HUES64 (cell line): ENCODE measurements around the gene RANBP2.

Experiments
- H3K27ac ChIP-seq: 2 replicates; pipeline ENCODE4 v1.7.0; 2013; ENCODE audit warnings: low read depth, low read length, inconsistent platforms
- H3K27me3 ChIP-seq: 2 replicates; pipeline ENCODE4 v1.6.1; 2013; ENCODE audit warnings: mild to moderate bottlenecking, low read length; ENCODE audit not compliant: insufficient read depth
- H3K36me3 ChIP-seq: 2 replicates; pipeline ENCODE4 v1.6.1; 2013; ENCODE audit warnings: mild to moderate bottlenecking, low read length; ENCODE audit not compliant: insufficient read depth
- H3K4me1 ChIP-seq: 2 replicates; pipeline ENCODE4 v1.6.1; 2013; ENCODE audit warnings: mild to moderate bottlenecking, low read length, moderate library complexity; ENCODE audit not compliant: insufficient read depth
- H3K4me3 ChIP-seq: 2 replicates; pipeline ENCODE4 v1.5.1; 2013; ENCODE audit warnings: mild to moderate bottlenecking, low read length, moderate library complexity
- H3K9ac ChIP-seq: 2 replicates; pipeline ENCODE4 v1.6.1; 2013; ENCODE audit warnings: mild to moderate bottlenecking, low read depth, low read length
- H3K9me3 ChIP-seq: 2 replicates; pipeline ENCODE4 v1.6.1; 2013; ENCODE audit warnings: low read depth, low read length; ENCODE audit not compliant: insufficient read depth
- WGBS: fragments of 150-250, 120-280 bp; methylation state at CpG from one replicate; pipeline ENCODE4 v1.1.7; 2013; ENCODE audit warnings: missing lambda C conversion rate; 5-methylcytosine and 5-hydroxymethylcytosine counted together

The RANBP2 gene

DNA sequence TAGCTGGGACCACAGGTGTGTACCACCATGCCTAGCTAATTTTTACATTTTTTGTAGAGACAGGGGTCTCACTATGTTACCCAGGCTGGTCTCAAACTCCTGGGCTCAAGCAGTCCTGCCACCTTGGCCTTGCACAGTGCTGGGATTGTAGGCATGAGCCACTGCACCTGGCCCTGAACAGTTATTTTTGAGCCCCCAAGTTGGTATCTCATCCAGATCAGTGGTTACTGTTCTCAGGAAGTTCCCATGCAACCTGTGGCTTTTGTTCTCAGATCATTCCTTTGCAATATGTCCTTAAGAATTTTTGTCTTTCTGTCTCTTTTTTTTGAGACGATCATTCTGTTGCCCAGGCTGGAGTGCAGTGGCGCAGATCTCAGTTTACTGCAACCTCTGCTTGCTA is 59.6 kb downstream of the RANBP2 start:
- no peaks in the 10 kb centered on the region for H3K27me3 ChIP-seq
- no peak overlapping the region for H3K27ac ChIP-seq
- no peak overlapping the region for H3K4me3 ChIP-seq
- H3K4me1 ChIP-seq: no peaks in the 10 kb centered on the region
- H3K9ac ChIP-seq: no peak overlapping the region
- no peaks in the 10 kb centered on the region for H3K9me3 ChIP-seq
- H3K36me3 ChIP-seq: peaks cover 93% of the 10 kb centered on the region
- WGBS: 95% methylated on average over 2 of the region's 2 CpGs

DNA sequence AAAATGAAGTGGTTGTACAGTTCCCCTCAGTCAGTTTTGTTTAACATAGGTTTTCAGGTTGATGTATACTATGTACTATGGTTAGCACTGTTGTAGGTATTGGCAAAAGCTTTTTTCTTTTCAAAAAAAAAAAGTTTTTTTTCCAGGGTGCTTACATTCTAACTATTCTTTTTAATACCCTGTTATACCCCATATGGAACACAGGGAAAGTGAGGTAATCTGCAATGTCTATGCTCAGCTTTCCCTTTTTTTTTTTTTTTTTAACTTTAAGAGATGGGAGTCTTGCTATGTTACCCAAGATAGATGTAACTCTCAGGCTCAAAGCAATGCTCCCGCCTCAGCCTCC is 66.7 kb downstream of the RANBP2 start:
- Histone ChIP-seq H3K4me3 (peak overlapping the region; percentile 87), H3K27ac (peak overlapping the region; percentile 93; the same call in 1 of the 2 replicates), H3K4me1 (peaks cover 9% of the 10 kb centered on the region; the same call in 1 of the 2 replicates), H3K9me3 (no peaks in the 10 kb centered on the region), H3K27me3 (no peaks in the 10 kb centered on the region), H3K9ac (peak overlapping the region; percentile 70), H3K36me3 (peaks cover 67% of the 10 kb centered on the region)
- 0% methylated on average over 1 of the region's 1 CpG for WGBS

- H3K4me1 ChIP-seq: peaks cover 9% of the 10 kb centered on the region; the same call in 1 of the 2 replicates
- H3K27ac ChIP-seq: peak within 1 kb of the TSS; percentile 93
- H3K36me3 ChIP-seq: peaks cover 67% of the 10 kb centered on the region
- H3K27me3 ChIP-seq: no peaks in the 10 kb centered on the region
- peak within 1 kb of the TSS; percentile 87 for H3K4me3 ChIP-seq
- H3K9me3 ChIP-seq: no peaks in the 10 kb centered on the region
- H3K9ac ChIP-seq: peak within 1 kb of the TSS; percentile 96
- whole genome bisulfite sequencing: under 1% methylated on average over 78 of the region's 78 CpGs
Observed at GRCh38 chr2:108786354-108787215, 67.3 kb downstream of the RANBP2 start, which contains the start of gene CCDC138. Gene CCDC138 (plus strand): TSS chr2:108786771. CDS start chr2:108786823, 52 bp downstream.

GRCh38 chr2:108787216-108787541 is 67.9 kb downstream of the RANBP2 start:
- under 1% methylated on average over 5 of the region's 6 CpGs for WGBS
- Histone ChIP-seq H3K9me3 (no peaks in the 10 kb centered on the region), H3K27me3 (no peaks in the 10 kb centered on the region), H3K4me3 (peak overlapping the region; percentile 87), H3K9ac (peak overlapping the region; percentile 96), H3K27ac (peak overlapping the region; percentile 93), H3K4me1 (peaks cover 9% of the 10 kb centered on the region; the same call in 1 of the 2 replicates), H3K36me3 (peaks cover 67% of the 10 kb centered on the region)

- H3K9me3 ChIP-seq: peaks cover 4% of the 10 kb centered on the region
- H3K4me3 ChIP-seq: no peak overlapping the region
- H3K27ac ChIP-seq: no peak overlapping the region
- no peaks in the 10 kb centered on the region for H3K27me3 ChIP-seq
- H3K36me3 ChIP-seq: peaks cover 74% of the 10 kb centered on the region
- H3K9ac ChIP-seq: no peak overlapping the region
- no peaks in the 10 kb centered on the region for H3K4me1 ChIP-seq
- WGBS: 97% methylated on average over 7 of the region's 7 CpGs
Observed at GRCh38 chr2:108803045-108803736, 83.9 kb downstream of the RANBP2 start.

- peaks cover 74% of the 10 kb centered on the region for H3K36me3 ChIP-seq
- peaks cover 21% of the 10 kb centered on the region for H3K9me3 ChIP-seq
- no peak overlapping the region for H3K9ac ChIP-seq
- H3K4me1 ChIP-seq: no peaks in the 10 kb centered on the region
- H3K27me3 ChIP-seq: no peaks in the 10 kb centered on the region
- no peak overlapping the region for H3K4me3 ChIP-seq
- WGBS: no CpG with 5 or more reads among the region's 1 CpG
- H3K27ac ChIP-seq: no peak overlapping the region
Observed at GRCh38 chr2:108805032-108805431, 85.8 kb downstream of the RANBP2 start.

- no peak overlapping the region for H3K27ac ChIP-seq
- 97% methylated on average over 1 of the region's 1 CpG for WGBS
- H3K4me3 ChIP-seq: no peak overlapping the region
- H3K4me1 ChIP-seq: no peaks in the 10 kb centered on the region
- H3K27me3 ChIP-seq: no peaks in the 10 kb centered on the region
- H3K9me3 ChIP-seq: peaks cover 25% of the 10 kb centered on the region
- H3K36me3 ChIP-seq: peaks cover 73% of the 10 kb centered on the region
- no peak overlapping the region for H3K9ac ChIP-seq
Observed at GRCh38 chr2:108805782-108806181, 86.5 kb downstream of the RANBP2 start.

DNA sequence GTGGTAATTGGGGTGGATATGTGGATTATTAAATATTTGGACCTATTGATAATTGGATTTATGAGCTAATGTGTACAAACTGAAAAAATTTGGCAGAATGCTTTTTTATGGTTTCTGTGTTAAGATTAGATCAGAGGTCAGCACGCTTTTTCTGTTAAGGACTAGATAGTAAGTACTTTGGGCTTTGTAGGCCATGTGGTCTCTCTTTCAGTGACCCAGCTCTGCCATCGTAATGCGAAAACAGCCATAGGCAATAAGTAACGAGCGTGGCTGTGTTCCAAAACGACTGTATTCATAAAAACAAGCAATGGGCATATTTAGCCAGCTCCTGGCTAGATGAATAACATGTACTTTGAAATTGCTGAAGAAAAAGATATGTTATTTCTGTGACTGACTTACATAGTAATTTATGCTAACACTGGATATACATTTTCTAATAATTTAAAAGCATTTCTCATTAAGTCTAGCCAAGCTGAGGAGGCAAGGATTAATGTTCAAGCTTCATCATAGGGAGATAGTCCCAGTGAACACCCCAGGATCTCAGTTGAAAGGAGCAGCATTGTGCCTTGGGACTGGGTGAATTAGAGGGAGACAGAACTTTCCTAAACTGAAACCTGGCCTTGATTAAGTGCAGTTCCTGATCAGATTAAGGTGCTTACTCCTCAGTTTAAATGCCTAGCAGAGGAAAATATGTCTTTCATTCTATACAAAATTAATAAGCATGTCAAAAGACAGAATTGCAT is 87.3 kb downstream of the RANBP2 start:
- Histone ChIP-seq H3K36me3 (peaks cover 77% of the 10 kb centered on the region), H3K4me3 (no peak overlapping the region), H3K27me3 (no peaks in the 10 kb centered on the region), H3K27ac (no peak overlapping the region), H3K4me1 (no peaks in the 10 kb centered on the region), H3K9ac (no peak overlapping the region), H3K9me3 (peaks cover 25% of the 10 kb centered on the region)
- 96% methylated on average over 6 of the region's 6 CpGs for WGBS

DNA sequence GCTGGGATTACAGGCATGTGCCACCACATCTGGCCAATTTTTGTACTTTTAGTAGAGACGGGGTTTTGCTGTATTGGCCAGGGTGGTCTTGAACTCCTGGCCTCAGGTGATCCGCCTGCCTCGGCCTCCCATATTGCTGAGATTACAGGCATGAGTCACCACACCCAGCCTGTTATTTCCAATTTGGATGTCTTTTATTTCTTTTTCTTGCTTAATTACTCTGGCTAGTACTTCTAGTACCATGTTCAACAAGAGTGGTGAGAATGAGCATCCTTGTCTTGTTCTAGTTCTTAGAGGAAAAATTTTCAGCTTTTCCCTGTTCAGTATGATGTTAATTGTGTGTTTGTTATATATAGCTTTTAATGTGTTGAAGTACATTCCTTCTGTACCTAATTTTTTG is 90.7 kb downstream of the RANBP2 start:
- Histone ChIP-seq H3K36me3 (peaks cover 84% of the 10 kb centered on the region), H3K9ac (no peak overlapping the region), H3K4me1 (no peaks in the 10 kb centered on the region), H3K4me3 (no peak overlapping the region), H3K27me3 (no peaks in the 10 kb centered on the region), H3K9me3 (peaks cover 25% of the 10 kb centered on the region), H3K27ac (no peak overlapping the region)
- WGBS: 94% methylated on average over 3 of the region's 3 CpGs

DNA sequence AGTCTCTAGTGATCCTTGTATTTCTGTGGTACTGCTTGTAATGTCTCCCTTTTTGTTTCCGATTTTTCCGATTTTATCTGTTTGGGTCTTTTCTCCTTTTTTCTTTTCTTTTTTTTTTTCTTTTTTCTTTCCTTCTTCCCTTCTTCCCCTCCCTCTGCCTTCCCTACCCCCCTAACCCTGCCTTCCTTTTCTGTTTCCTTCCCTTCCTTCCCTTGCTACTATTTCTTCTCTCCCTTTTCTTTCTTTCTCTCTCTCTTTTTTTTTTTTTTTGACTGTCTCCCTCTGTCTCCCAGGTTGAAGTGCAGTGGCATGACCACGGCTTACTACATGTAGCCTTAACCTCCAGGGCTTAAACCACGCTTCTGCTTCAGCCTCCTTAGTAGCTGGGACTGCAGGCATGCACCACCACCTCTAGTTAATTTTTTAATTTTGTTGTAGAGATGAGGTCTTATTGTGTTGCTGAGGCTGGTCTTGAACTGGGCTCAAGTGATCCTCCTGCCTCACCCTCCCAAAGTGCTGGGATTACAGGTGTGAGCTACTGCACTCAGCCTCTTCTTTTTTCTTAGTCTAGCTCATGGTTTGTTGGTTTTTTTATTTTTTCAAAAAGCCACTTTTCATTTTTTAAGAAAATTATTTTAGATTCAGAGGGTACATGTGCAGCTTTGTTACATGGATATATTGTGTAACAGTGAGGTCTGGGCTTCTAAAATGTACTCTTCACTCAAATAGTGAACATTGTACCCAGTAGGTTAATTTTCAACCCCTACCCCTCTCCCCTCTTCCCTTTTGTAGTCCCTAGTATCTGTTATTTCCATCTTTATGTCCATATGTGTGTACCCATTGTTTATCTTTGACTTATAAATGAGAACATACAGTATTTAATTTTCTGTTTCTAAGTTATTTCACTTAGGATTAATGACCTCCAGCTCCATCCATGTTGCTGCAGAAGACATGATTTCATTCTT is 92.0 kb downstream of the RANBP2 start:
- H3K4me3 ChIP-seq: no peak overlapping the region
- H3K4me1 ChIP-seq: no peaks in the 10 kb centered on the region
- H3K9me3 ChIP-seq: peaks cover 25% of the 10 kb centered on the region
- H3K36me3 ChIP-seq: peaks cover 86% of the 10 kb centered on the region
- H3K9ac ChIP-seq: no peak overlapping the region
- H3K27me3 ChIP-seq: no peaks in the 10 kb centered on the region
- no peak overlapping the region for H3K27ac ChIP-seq
- 97% methylated on average over 4 of the region's 4 CpGs for WGBS
